Activated T-helper 2 cell treated with anti-CD3 and anti-CD28 coated beads, Interferon-gamma antibody, Interleukin-2, Interleukin-4, amounts not matched to agents 10 μg/mL and 5 μg/mL and 100 μg/mL, durations not matched to agents 14 hours and 24 hours and 36 hours (primary cell): Measurements from ENCODE around the gene VEPH1. TPM values are rescaled to one million over a fixed set of nuclear protein-coding genes. Genes with fewer than 3 reads are reported as not detected.

Experiments used
- DNase-seq: peaks from one replicate; pipeline ENCODE4 v3.0.0; 2021; ENCODE audit warnings: low spot score
- H3K27ac Mint-ChIP-seq: one replicate; pipeline ENCODE4 v1.8.0; 2021; ENCODE audit warnings: mixed read lengths
- H3K27me3 Mint-ChIP-seq: one replicate; pipeline ENCODE4 v1.8.0; 2021; ENCODE audit warnings: low read depth, mixed read lengths
- H3K36me3 Mint-ChIP-seq: one replicate; pipeline ENCODE4 v1.8.0; 2021; ENCODE audit warnings: low read depth, mixed read lengths
- H3K4me1 Mint-ChIP-seq: one replicate; pipeline ENCODE4 v1.8.0; 2021; ENCODE audit warnings: low read depth, mixed read lengths
- H3K4me3 Mint-ChIP-seq: one replicate; pipeline ENCODE4 v1.8.0; 2021; ENCODE audit warnings: low read depth, mild to moderate bottlenecking, moderate library complexity, mixed read lengths
- H3K9me3 Mint-ChIP-seq: one replicate; pipeline ENCODE4 v1.8.0; 2021; ENCODE audit warnings: mixed read lengths
- intact Hi-C: fragments of 100-400 bp; cut with micrococcal nuclease; formaldehyde crosslinking; loops from one replicate; pipeline ENCODE4 v1.15.1; 2023
- total RNA-seq: library from RNA; stranded (reverse); gene quantifications from 2 replicates; pipeline ENCODE4 v1.2.3, GENCODE V29; 2022

The VEPH1 gene
- total RNA-seq, 1 donor from 2014 or later: not detected

- DNase-seq: no peak
- Mint-ChIP-seq H3K4me1 (no peaks in the 10 kb centered on the region), H3K27ac (no peak overlapping the region), H3K9me3 (no peaks in the 10 kb centered on the region), H3K4me3 (no peak overlapping the region), H3K36me3 (no peaks in the 10 kb centered on the region), H3K27me3 (peaks cover 16% of the 10 kb centered on the region)
- intact Hi-C loops: no loop called here
Observed at GRCh38 chr3:157429708-157430107, 73.5 kb downstream of the VEPH1 start.

- no peak overlapping the region for H3K4me3 Mint-ChIP-seq
- no peak overlapping the region for H3K27ac Mint-ChIP-seq
- DNase-seq: no peak
- intact Hi-C loops: no loop called here
- H3K4me1 Mint-ChIP-seq: no peaks in the 10 kb centered on the region
- H3K9me3 Mint-ChIP-seq: no peaks in the 10 kb centered on the region
- H3K27me3 Mint-ChIP-seq: peaks cover 9% of the 10 kb centered on the region
- no peaks in the 10 kb centered on the region for H3K36me3 Mint-ChIP-seq
Observed at GRCh38 chr3:157428853-157429252, 74.4 kb downstream of the VEPH1 start.

- Mint-ChIP-seq H3K4me1 (no peaks in the 10 kb centered on the region), H3K9me3 (no peaks in the 10 kb centered on the region), H3K4me3 (no peak overlapping the region), H3K27me3 (peaks cover 4% of the 10 kb centered on the region), H3K27ac (no peak overlapping the region), H3K36me3 (no peaks in the 10 kb centered on the region)
- intact Hi-C loops: no loop called here
- DNase-seq: no peak
Observed at GRCh38 chr3:157427901-157428300, 75.3 kb downstream of the VEPH1 start.

- intact Hi-C loops: no loop called here
- Mint-ChIP-seq H3K27me3 (no peaks in the 10 kb centered on the region), H3K4me1 (no peaks in the 10 kb centered on the region), H3K36me3 (no peaks in the 10 kb centered on the region), H3K9me3 (no peaks in the 10 kb centered on the region), H3K4me3 (no peak overlapping the region), H3K27ac (no peak overlapping the region)
- no peak for DNase-seq
Observed at GRCh38 chr3:157423337-157423736, 79.9 kb downstream of the VEPH1 start.

- intact Hi-C loops: no loop called here
Observed at GRCh38 chr3:157420606-157421130, 82.5 kb downstream of the VEPH1 start.

GRCh38 chr3:157418104-157418503, 85.1 kb downstream of the VEPH1 start:
- Mint-ChIP-seq H3K27me3 (peaks cover 4% of the 10 kb centered on the region), H3K36me3 (no peaks in the 10 kb centered on the region), H3K4me3 (no peak overlapping the region), H3K4me1 (no peaks in the 10 kb centered on the region), H3K27ac (no peak overlapping the region), H3K9me3 (no peaks in the 10 kb centered on the region)
- intact Hi-C loops: no loop called here
- no peak for DNase-seq

More at GRCh38 chr3:157420606-157421130, 82.5 kb downstream of the VEPH1 start:
- Mint-ChIP-seq H3K36me3 (no peaks in the 10 kb centered on the region), H3K4me3 (no peak overlapping the region), H3K9me3 (no peaks in the 10 kb centered on the region), H3K27ac (no peak overlapping the region), H3K4me1 (no peaks in the 10 kb centered on the region), H3K27me3 (no peaks in the 10 kb centered on the region)
- no peak for DNase-seq

GRCh38 chr3:157417247-157417646, 86.0 kb downstream of the VEPH1 start:
- Mint-ChIP-seq H3K4me3 (no peak overlapping the region), H3K9me3 (no peaks in the 10 kb centered on the region), H3K36me3 (no peaks in the 10 kb centered on the region), H3K27ac (no peak overlapping the region), H3K4me1 (no peaks in the 10 kb centered on the region), H3K27me3 (peaks cover 4% of the 10 kb centered on the region)
- no peak for DNase-seq
- intact Hi-C loops: no loop called here

- H3K27me3 Mint-ChIP-seq: peaks cover 4% of the 10 kb centered on the region
- no peak for DNase-seq
- H3K4me1 Mint-ChIP-seq: no peaks in the 10 kb centered on the region
- H3K9me3 Mint-ChIP-seq: no peaks in the 10 kb centered on the region
- no peak overlapping the region for H3K27ac Mint-ChIP-seq
- intact Hi-C loops: no loop called here
- no peaks in the 10 kb centered on the region for H3K36me3 Mint-ChIP-seq
- no peak overlapping the region for H3K4me3 Mint-ChIP-seq
Observed at GRCh38 chr3:157416347-157417087, 86.7 kb downstream of the VEPH1 start.

GRCh38 chr3:157414861-157415260, 88.4 kb downstream of the VEPH1 start:
- Mint-ChIP-seq H3K27ac (no peak overlapping the region), H3K27me3 (peaks cover 4% of the 10 kb centered on the region), H3K9me3 (no peaks in the 10 kb centered on the region), H3K36me3 (no peaks in the 10 kb centered on the region), H3K4me3 (no peak overlapping the region), H3K4me1 (no peaks in the 10 kb centered on the region)
- intact Hi-C loops: no loop called here
- DNase-seq: no peak

- Mint-ChIP-seq H3K4me3 (no peak overlapping the region), H3K4me1 (no peaks in the 10 kb centered on the region), H3K27ac (no peak overlapping the region), H3K36me3 (no peaks in the 10 kb centered on the region), H3K27me3 (peaks cover 4% of the 10 kb centered on the region), H3K9me3 (no peaks in the 10 kb centered on the region)
- DNase-seq: no peak
- intact Hi-C loops: no loop called here
Observed at GRCh38 chr3:157412323-157412855, 90.8 kb downstream of the VEPH1 start.

- no peaks in the 10 kb centered on the region for H3K36me3 Mint-ChIP-seq
- DNase-seq: no peak
- H3K27me3 Mint-ChIP-seq: peaks cover 4% of the 10 kb centered on the region
- no peaks in the 10 kb centered on the region for H3K9me3 Mint-ChIP-seq
- H3K27ac Mint-ChIP-seq: no peak overlapping the region
- no peak overlapping the region for H3K4me3 Mint-ChIP-seq
- intact Hi-C loops: no loop called here
- H3K4me1 Mint-ChIP-seq: no peaks in the 10 kb centered on the region
Observed at GRCh38 chr3:157410945-157411344, 92.3 kb downstream of the VEPH1 start.

- intact Hi-C loops: no loop called here
- Mint-ChIP-seq H3K27ac (no peak overlapping the region), H3K4me3 (no peak overlapping the region), H3K27me3 (peaks cover 2% of the 10 kb centered on the region), H3K36me3 (no peaks in the 10 kb centered on the region), H3K4me1 (no peaks in the 10 kb centered on the region), H3K9me3 (no peaks in the 10 kb centered on the region)
- no peak for DNase-seq
Observed at GRCh38 chr3:157409516-157409915, 93.7 kb downstream of the VEPH1 start.

GRCh38 chr3:157408499-157409149, 94.6 kb downstream of the VEPH1 start:
- Mint-ChIP-seq H3K9me3 (no peaks in the 10 kb centered on the region), H3K27ac (no peak overlapping the region), H3K36me3 (no peaks in the 10 kb centered on the region), H3K27me3 (peaks cover 2% of the 10 kb centered on the region), H3K4me3 (no peak overlapping the region), H3K4me1 (no peaks in the 10 kb centered on the region)
- intact Hi-C loops: no loop called here
- no peak for DNase-seq
